Hematopoietic multipotent progenitor cell treated with erythropoietin and hydrocortisone succinate and interleukin-3 and kit ligand, for 6 days (in vitro differentiated cells): Measurements from ENCODE around the gene BAG5.
A peak's percentile ranks its signal among the peaks of the same experiment; 100 is the strongest.

ENCODE experiments used
- DNase-seq: peaks from one replicate; pipeline ENCODE4 v3.0.0-alpha.2; 2015

BAG5 gene

DNA sequence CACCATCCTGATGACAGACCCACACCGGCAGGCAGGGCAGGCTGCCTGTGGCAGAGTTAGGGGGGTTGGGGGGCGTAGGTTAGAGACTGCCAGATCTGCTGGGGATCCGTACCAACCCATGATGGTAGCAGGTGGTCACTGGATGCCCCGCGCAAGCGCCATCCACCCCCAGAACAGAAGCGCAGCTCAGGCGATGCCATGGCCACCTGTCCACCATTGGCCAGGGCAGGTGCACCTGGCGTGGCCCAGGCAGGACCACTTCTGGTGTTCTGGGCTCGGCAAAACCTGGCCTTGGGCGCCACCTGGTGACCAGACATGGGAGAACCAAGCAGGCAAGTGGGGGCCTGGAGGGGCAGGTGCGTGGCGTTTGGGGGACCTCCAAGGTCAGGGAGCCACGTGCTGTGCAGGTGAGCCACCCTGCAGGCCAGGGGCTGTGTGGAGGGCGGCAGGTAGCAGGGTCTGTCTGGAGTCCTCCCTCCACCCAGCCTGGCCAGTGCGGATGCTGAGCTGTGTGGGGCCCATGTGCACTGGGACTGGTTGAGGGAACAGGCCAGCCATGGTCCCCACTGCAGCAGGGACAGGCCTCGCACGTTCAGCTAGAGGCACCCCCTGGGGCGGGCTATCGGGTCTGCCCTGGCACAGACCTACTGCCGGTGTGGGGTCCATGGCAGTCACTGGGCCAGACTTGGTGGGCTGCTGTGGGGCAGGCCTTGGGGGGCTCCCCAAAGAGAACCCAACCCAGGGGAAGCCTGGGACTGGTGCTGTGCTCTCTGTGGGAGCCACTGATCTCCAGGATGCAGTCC is 15.6 kb downstream of the BAG5 start:
- DNase-seq, result peak; percentile 77

DNA sequence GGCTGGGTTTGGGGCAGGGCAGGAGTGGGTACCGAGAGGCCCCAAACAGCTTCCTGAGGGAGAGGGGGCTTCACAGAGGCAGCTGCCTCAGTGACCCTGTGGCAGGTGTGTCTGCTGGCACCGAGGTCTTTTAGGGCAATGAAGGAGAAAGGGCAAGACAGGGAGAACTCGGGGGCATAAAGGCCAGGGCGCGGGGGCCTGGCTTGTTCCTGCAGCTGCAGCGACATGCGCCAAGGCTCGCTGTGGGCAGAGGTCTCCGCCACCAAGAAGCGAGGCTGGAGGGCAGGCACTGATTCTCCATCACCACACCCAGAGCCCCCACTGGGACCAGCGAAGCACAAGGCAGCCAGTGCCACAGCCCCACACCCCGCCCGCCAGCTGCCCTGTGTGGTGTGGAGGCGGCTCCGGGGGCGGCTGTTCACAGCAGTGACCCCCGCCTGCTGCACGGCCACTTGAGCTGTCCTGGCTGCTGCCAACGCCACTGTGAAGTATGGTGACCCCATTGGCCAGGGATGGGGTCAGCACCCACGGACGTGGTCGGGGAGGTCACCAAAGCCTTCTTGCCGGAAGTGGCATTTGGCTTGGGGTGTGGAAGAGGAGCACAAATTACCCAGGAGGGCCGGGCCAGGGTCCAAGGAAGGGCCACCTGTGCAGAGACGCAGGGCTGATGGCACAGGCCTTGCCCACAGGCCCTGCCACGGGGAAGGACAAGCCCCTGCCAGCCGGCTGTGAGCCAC is 16.4 kb downstream of the BAG5 start:
- no peak for DNase-seq

DNA sequence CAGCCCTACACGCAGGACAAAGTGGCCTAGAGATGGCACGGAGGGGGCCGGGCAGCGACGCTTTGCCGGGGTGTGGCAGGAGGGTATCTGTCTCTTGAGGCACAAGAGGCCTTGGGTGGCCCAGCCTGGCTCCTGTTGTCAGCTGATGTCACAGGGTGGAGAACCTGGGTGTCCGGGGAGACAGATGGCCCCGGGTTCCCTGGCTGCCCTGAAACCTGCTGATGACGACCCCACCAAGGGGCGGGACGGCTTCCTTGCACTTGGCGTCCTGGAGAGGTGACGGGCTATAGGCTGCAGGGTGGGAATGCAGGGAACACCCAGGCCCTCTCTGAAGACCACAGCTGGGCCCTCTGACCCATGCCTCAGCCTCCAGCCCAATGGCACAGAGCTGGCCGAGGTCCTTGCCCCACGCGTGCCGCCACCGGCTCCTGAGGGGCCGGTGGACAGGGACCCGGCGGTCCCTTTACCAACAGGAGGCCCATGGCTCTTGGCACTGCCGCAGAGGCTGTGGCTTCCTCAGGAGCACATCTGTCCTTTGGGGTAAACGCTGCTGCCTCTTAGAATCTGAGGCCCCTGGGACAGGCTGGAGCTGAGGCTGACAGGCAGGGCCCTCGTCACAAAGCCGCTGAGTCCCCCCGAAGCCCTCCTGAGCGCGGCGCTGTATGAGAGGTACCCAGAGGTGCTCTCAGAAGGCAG is 17.1 kb downstream of the BAG5 start:
- DNase-seq, result no peak

DNA sequence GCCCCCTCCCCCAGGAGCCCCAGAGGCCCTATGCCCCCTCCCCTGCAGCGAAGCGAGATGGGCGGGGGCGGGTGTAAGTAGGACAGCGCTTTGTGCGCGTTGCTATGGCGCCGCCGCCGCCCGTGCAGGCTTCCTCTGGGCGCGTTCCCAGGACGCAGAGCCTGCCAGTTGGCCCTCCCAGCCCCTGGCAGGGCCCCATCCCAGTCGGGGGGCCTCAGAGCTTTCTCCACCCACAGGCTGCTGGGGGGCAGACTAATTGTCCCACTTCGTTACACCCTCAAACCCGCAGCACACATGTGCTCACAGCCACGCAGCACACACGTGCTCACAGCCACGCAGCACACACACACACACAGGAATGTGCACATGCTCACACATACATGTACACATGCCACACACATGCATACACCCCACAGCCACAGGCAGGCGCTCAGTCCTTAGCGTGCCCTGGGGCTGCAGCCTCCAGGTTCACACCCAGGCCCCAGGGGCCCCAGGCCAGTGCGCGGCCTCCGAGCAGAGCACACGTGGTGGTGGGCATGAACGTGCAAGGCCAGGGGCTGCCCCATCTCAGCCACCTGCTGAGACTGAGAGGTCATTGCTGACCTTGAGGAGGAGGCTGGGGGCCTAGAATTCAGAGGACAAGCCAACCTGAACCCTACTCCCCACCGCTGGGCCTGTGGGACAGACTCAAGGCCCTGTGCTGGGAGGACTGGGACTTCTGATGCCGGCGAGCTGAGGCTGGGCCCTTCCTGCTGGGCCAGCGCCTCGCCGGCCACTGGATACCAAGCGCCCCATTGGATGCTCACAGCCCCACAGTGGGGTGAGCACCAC is 17.9 kb downstream of the BAG5 start:
- no peak for DNase-seq

DNA sequence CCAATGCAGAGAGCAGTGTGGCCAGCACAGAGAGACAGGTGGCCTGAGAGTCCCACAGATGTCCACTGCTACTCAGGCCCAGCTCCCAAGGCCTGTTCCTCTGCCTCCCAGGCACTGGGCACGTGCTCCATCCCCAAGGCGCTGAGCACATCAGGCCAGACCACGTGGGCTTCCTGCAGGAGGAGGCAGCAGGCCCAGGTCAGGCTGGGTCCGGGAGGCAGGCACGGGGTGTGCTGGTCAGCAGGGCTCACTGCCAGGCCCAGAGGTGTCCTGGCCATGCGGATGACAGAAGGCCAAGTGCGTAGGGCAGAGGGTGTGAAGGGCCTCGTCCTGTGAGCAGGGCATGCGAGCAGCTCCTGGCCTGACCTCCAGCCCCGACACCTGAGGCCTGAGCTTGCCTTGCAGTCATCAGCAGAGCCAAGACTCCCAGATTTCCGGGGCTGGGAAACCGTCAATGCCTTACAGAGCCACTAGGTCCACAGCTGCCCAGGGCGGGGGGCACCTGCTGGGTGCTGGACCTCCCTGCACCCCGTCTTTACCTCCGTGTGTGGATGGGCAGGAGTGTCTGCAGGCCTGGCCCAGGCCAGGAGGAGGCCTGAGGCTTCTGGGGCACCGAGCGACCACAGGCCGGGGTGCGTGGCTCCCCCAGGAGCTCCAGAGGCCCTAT is 18.6 kb downstream of the BAG5 start:
- no peak for DNase-seq

DNA sequence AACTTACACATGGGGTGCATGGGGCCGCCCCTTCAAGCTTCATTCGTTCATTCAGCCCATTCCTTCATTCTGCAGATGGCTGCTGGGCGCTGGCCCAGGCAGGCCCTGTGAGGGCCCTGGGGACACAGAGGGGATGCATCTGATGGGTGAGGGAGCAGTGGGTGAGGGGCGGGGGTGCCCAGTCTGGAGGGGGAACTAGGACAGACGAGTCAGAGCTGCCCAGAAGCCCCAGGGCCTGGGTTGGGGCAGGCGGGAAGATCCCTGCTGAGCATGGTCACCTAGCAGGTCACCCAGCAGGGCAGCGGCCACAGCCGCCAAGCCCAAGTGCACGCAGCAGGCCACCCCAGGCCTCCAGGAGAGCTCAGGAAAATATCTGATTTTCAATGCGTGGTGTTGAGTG is 19.3 kb downstream of the BAG5 start:
- no peak for DNase-seq

DNA sequence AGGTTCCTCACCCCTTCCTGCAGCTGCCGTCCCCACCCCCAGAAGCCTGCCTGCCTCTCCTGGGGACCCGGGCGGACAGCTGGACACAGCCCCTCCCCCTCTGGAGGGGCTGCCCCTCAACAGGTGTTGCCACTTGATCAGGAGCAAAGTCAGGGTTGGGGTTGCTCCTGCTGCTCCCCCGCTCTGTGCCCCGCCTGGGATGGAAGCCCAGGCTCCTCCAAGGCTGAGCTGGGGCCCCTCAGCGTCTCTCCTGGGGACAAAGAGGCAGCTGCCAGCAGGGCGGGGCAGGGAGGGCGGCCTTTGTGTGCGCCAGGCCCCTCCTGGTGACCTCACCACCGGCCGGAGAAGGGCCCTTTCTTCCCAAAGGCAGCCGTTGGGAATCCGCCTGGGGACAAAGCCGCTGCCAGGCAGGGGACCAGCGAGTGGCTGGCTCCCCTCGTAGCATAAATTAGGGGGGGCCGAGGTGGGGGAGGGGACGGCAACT is 19.8 kb downstream of the BAG5 start:
- no peak for DNase-seq

DNA sequence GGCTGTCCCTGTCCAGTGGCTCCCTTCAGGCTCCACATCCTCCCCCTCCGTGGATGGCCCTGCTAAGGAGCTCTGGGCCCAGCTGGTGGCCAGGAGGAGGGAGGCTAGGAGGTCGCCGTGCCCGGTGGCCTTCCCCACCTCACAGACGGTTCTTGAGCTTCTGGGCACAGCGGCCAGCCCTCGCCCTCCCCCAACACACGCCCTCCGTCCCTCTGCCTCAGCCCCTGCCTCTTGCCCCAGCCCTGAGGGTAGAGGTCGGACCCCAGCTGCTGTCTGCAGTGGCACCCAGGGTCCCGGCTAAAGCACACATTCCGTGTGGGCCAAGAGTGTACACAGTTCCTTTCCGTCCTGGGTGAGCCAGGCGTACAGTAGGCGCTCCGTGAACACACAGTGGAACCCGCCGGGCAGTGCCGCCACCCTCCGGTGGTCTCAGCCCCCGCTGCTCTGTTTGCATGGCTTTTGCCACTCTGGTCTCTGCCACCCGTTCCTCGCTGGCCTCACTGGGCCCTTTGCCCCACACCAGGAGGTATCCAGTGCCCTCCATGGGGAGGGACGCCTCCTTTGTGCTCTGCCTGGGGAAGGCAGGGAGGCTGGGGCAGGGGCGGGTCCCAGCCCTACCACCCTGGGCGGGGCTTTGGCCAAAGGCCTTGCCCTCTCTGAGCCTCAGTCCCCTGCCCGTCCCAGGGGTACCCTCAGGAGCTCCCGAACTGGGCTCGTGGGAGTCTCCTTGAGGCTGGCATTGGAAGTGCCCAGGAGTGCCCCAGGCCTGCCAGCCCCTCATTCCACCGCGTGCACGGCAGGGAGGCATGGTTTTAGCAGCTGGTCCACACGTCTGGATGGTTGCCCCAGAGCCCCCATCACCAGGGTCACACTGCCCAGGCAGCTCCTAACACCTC is 20.5 kb downstream of the BAG5 start:
- DNase-seq, result no peak

DNA sequence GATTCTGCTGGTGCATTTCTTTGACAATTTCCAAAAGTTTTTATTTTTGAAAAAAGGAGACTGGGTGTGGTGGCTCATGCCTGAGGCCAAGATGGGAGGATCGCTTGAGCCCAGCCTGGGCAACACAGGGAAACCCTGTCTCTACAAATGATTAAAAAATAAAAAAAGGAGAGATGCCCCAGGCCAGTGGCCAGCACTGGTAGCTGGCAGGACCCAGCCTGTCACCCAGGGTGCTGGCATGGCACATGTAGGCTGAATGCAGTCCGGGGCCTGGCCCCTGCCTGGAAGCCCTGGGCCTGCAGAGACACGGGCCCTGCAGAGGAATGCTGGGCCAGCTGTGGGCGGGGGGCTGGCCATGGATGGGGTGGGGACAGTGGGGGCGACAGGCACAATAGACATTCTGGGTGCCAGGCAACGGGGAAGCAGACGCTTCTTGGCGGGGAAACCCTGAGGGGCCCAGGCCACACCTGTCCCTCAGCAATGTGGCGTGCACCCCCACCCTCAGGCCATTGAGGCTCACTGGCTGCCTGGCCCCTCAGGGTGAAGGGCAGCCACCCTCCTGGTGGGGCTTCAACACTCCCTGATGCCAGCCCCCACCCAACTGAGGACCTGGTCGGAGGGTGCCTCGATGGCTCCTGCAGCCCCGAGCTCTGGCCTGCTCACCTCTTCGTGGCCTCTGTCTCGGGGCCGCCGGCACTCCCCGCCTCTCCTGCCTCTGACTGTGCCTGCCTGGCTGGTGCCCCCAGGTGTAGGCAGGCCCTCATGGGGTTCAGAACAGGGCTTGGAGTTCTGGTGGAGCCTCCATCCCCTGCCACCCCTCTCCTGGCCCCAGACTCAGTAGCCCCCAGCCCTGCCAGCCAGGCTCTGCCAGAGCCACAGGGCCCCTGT is 21.4 kb downstream of the BAG5 start:
- DNase-seq, result no peak

DNA sequence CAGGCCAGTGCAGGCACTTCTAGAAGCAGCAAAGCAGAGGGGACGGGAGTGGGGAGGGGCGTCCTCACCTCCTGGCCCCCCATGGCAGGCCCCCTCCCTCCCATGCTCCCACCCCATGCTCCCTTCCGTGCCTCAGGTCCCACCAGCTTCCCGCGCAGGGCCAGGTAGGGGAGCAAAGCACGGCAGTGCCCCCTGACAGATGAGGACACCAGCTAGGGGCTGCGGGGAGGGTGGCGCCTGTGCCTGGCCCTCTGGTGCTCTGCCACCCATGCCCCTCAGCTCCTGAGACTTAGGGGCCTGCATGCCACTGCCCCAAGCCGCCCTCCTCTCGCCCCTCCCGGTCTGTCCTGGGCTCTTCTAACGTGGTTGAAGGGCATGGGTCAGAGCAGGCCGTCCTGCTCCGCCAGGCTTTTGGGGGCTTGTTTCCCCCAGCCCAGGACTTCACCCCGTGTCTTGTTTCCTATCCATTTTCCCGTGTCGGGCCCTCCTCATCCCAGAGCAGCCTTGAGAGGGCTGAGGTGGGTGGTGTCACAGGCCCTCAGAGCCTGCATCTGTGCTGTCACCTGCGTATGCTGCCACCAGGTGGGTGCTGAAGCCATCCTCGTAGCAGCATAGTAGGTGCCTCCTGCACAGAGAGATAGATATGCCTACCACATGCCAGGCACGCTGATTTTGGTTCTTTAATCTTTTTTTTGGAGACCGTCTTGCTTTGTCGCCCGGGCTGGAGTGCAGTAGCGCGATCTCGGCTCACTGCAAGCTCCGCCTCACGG is 23.2 kb downstream of the BAG5 start:
- no peak for DNase-seq

DNA sequence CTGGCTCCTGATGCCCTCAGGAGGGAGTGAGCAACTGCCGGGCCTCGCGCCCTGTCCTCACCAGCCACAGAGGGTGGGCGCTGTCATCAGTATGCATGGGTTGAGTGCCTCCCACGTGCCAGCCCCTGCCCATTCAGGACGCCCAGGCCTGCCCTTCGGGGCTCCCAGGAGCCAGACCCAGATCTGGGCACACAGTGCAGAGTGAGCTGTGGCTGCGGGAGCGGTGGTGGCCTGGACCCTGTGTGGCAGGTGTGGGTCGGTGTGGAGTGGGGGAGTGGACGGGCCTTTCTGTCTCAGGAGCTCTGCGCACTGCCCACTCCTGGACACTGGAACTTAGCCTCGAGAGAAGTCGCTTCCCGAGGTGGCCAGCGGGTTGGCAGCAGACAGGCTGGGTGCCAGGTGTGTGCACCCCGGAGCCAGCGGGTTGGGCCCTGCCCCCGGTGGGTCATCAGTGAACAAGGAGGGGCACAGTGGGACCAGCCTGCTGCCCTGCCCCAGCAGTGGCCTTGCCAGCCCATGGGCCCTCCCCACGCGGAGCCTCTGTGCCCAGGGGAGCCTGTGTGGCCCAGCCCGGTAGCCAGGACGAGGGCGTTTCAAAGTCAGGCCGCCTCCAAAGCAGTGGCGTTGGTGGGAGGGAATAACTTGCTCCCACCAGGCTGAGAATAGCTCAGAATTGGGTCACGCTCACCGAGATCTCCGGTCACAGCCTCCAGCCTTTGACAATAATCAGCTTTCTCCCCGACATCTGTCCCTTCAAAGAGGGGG is 24.0 kb downstream of the BAG5 start:
- DNase-seq, result no peak

DNA sequence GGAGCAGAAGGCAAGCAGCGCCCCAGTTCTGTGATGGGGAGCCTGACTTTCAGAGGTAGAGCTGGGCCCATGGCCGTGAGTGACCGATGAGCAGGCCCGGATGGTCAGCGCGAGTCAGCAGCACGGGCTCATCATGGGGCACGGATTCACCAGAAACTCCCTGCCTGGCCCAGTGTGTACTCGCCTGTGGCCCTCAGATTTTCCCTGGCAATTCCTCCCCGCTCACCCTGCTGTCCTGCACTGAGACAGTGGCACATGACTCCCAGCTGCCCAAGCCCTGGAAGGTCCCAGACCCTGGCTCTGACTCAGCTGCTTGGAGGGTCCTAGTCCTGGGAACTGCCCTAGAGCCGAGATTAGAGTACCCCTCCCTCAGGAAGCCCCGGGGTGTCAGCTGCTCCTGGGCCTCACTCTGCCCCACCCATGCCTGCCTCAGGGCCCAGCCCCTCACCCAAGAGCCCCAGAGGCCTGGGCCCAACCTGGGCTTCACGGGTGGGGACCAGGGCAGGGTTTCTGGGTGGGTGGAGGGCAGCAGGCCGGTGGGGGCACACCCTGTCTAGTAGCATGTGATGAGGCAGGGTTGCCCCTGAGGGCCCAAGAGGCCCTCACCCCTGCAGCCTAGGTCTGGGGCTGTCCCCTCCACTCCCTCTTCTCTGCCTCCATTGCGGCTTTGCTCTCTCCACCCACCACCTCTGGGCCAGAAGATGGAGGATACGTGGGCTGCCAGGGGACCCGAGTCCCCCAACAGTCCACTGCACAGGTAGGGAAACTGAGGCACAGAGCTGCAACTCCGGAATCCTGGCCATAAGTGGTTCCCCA is 25.1 kb downstream of the BAG5 start:
- DNase-seq, result no peak

DNA sequence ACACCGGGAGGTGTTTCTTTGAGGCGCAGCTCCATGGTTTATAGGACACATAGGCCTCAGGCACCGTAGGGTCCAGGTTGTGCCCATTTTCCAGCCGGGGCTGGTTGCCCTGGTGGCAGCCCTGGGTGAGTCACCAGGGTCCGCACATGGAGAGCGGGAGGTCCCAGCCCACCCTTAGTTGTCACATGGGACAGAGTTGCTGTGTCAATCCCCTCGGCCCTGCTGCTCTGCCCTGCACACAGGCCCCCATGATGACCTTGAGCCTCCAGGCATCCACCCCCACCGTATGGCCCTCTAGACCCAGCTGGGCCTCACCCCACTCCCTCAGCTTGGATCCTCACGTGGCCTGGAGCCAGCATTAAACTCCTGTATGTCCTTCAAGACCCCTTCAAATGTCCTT is 25.8 kb downstream of the BAG5 start:
- DNase-seq, result no peak

DNA sequence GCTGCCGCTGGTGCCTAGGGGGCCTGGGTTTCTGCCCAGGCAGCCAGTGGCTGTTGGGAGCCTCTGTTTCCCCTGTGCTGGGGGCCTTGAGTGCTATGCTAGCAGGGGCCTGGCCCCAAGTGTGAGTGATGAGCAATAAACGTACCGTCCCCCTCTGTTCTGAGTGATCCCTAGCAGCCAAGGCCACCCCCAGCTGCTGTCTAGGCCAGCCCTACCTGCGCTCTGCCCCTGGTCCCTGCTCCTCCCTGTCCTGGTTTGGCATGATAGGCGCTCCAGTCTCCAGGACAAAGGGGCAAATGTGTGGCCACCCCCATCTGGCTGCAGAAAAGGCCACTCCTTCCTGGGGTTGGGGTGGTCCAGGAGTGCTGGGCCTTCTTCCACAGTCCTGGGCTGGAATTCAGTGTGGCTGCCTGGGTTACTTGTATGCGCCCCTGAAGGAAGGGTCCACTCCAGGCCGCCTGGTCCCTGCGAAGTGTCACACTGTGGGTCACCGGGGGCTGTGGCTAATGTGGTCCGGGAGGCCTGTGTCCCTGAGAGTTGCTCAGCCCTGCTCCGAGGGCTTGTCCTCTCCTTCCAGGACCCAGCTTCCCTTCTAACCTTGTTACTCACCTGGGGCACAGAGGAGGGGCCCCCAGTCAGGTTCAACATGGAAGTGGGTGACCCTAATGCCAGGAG is 26.4 kb downstream of the BAG5 start:
- DNase-seq, result no peak

DNA sequence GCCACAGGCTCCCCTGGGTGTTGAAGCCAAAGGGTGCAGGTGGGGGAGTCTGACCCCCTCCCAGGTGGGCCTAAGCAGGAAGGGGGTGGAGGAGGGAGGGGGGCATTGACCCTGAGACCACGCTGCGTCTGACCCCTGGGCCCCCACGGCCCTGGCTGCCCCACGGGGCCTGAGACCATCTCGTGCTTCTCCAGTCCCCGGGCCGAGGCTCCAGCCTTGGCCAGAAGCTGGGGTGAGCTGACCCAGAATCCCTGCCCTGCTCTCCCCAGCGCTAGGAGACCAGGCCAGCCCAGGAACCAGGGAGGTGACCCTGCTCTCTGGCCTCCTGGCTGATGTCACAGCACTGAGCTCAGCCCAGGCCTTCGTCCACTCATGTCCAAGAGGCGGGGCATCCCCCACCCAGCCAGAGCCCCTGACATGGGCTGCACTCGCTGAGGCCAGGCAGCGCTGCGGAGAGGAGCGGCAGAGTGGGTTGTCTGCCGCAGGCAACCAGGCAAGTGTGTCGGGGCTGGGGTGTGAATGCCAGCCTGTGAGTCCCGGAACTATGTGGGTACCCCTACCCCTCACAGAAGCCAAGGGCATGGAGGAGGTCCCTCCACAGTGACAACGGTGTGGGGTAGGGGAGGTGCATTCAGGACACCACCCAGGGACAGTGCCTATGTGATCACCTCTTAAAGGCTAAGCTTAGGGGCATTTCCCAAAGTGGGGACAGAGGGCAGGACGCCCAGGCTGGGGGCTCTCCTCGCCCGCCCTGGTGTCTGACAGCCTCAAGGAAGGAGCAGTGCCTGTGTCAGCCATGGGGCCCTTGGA is 27.2 kb downstream of the BAG5 start:
- DNase-seq, result no peak

DNA sequence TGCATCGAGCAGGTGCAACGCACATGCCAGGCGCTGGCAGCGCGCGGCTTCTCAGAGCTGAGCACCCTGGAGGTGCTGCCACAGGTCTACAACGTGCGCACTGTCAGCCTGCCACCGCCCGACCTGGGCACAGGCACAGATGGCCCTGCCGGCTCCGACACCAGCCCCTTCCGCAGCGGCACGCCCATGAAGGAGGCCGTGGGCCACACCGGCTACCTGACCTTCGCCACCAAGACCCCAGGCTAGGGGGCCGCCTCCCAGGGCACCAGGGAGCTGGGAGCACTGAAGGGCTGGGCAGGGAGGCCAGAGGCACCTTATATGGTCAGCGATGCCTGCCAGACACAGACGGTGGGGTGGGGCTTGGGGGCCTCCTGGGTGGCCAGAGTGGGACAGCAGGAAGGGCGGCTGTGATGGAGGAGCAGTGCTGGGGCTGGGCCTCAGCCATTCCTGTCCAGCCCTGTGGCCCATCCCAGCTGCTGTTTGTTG is 27.8 kb downstream of the BAG5 start:
- DNase-seq, result no peak
